MM.1S (cell line): Measurements from ENCODE around the gene DOCK10.

ENCODE experiments used
- DNase-seq: peaks from one replicate; pipeline ENCODE4 v3.0.0-alpha.2; 2015
- H2AFZ ChIP-seq: fragments of 300-600 bp; sonication (generic); 2 replicates; pipeline ENCODE4 v1.6.0; 2016; ENCODE audit warnings: antibody characterized with exemption, low read length
- H3F3A ChIP-seq: fragments of 300-600 bp; sonication (generic); 2 replicates; pipeline ENCODE4 v1.6.1; 2016; ENCODE audit warnings: mild to moderate bottlenecking, antibody characterized with exemption, low read length, moderate library complexity, mixed read lengths; ENCODE audit not compliant: insufficient read depth
- H3K27ac ChIP-seq: fragments of 300-600 bp; sonication (generic); 2 replicates; pipeline ENCODE4 v1.5.1; 2016; ENCODE audit warnings: mild to moderate bottlenecking, low read length
- H3K27me3 ChIP-seq: fragments of 300-600 bp; sonication (generic); replicated peaks from 2 replicates; pipeline ENCODE4 v1.6.0; 2016; ENCODE audit warnings: low read length; ENCODE audit not compliant: insufficient read depth
- H3K36me3 ChIP-seq: fragments of 300-600 bp; sonication (generic); replicated peaks from 2 replicates; pipeline ENCODE4 v1.6.1; 2016; ENCODE audit warnings: mild to moderate bottlenecking, low read length, mixed read lengths; ENCODE audit not compliant: insufficient read depth
- H3K4me1 ChIP-seq: fragments of 300-600 bp; sonication (generic); 2 replicates; pipeline ENCODE4 v1.6.1; 2016; ENCODE audit warnings: low read length, mixed read lengths
- H3K4me2 ChIP-seq: fragments of 300-600 bp; sonication (generic); 2 replicates; pipeline ENCODE4 v1.6.0; 2016; ENCODE audit warnings: low read depth, low read length
- H3K4me3 ChIP-seq: fragments of 300-600 bp; sonication (generic); 2 replicates; pipeline ENCODE4 v1.5.1; 2016; ENCODE audit warnings: low read length, mixed read lengths
- H3K79me2 ChIP-seq: fragments of 300-600 bp; sonication (generic); 2 replicates; pipeline ENCODE4 v1.6.1; 2016; ENCODE audit warnings: mixed run types, low read length, mixed read lengths
- H3K9ac ChIP-seq: fragments of 300-600 bp; sonication (generic); 2 replicates; pipeline ENCODE4 v1.6.1; 2016; ENCODE audit warnings: low read length, mixed read lengths
- H3K9me2 ChIP-seq: fragments of 300-600 bp; sonication (generic); replicated peaks from 2 replicates; pipeline ENCODE4 v1.6.1; 2016; ENCODE audit warnings: mild to moderate bottlenecking, low read length, mixed read lengths; ENCODE audit not compliant: insufficient read depth
- H3K9me3 ChIP-seq: fragments of 300-600 bp; sonication (generic); replicated peaks from 2 replicates; pipeline ENCODE4 v1.6.1; 2016; ENCODE audit warnings: mild to moderate bottlenecking, low read length, mixed read lengths; ENCODE audit not compliant: insufficient read depth
- H4K20me1 ChIP-seq: fragments of 300-600 bp; sonication (generic); 2 replicates; pipeline ENCODE4 v1.6.1; 2016; ENCODE audit warnings: mild to moderate bottlenecking, low read length, moderate library complexity, mixed read lengths; ENCODE audit not compliant: insufficient read depth
- EZH2 ChIP-seq: fragments of 300-600 bp; sonication (generic); optimal IDR thresholded peaks from 2 replicates; pipeline ENCODE3; 2017; ENCODE audit warnings: low read depth, mild to moderate bottlenecking, antibody characterized with exemption, low read length, mixed read lengths
- EZH2phosphoT487 ChIP-seq: fragments of 300-600 bp; sonication (generic); IDR thresholded peaks from 2 replicates; pipeline ENCODE4 v1.6.1; 2018; ENCODE audit warnings: antibody characterized with exemption, low read length
- TF ChIP-seq, protein P1 (sequence below): fragments of 300-600 bp; sonication (generic); IDR thresholded peaks from 2 replicates; pipeline ENCODE4 v1.5.1; 2016; ENCODE audit warnings: antibody characterized with exemption, low read length, mixed read lengths

The DOCK10 gene

DNA sequence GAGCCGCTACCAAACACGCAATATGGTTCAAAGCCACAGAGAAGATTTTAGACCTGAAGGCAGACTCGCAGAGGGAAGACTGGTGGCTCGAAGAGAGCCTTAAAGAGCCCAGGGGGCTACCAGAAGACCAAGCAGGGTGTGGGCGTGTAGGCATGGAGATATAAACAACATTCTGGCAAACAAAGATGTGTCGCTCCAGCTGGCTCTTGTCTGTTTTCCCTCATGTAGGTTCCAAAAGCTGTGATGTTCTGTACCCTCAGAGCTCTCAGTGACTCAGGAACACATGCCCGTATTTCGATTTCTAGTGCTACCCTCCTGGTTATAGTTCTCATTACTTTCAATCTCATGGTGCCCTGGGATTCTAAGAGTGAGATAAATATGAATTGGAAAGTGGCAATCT is 44.5 kb downstream of the DOCK10 start:
- DNase-seq = no peak
- no peak overlapping the region for H3K4me2 ChIP-seq
- peaks cover 45% of the 10 kb centered on the region for H3K79me2 ChIP-seq
- H3K9ac ChIP-seq = no peak overlapping the region
- H3K27ac ChIP-seq = no peak overlapping the region
- no peak overlapping the region for H2AFZ ChIP-seq
- no peak overlapping the region for H3K4me3 ChIP-seq
- H3K9me3 ChIP-seq = no peaks in the 10 kb centered on the region
- no peaks in the 10 kb centered on the region for H3K27me3 ChIP-seq
- H3F3A ChIP-seq = no peaks in the 10 kb centered on the region
- H4K20me1 ChIP-seq = no peaks in the 10 kb centered on the region; the same call in 1 of the 2 replicates
- H3K36me3 ChIP-seq = no peaks in the 10 kb centered on the region
- TF ChIP-seq EZH2 (no peak), EZH2phosphoT487 (no peak)
- TF ChIP-seq, protein P1, sequence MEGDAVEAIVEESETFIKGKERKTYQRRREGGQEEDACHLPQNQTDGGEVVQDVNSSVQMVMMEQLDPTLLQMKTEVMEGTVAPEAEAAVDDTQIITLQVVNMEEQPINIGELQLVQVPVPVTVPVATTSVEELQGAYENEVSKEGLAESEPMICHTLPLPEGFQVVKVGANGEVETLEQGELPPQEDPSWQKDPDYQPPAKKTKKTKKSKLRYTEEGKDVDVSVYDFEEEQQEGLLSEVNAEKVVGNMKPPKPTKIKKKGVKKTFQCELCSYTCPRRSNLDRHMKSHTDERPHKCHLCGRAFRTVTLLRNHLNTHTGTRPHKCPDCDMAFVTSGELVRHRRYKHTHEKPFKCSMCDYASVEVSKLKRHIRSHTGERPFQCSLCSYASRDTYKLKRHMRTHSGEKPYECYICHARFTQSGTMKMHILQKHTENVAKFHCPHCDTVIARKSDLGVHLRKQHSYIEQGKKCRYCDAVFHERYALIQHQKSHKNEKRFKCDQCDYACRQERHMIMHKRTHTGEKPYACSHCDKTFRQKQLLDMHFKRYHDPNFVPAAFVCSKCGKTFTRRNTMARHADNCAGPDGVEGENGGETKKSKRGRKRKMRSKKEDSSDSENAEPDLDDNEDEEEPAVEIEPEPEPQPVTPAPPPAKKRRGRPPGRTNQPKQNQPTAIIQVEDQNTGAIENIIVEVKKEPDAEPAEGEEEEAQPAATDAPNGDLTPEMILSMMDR = no peak
- H3K9me2 ChIP-seq = no peaks in the 10 kb centered on the region
- no peaks in the 10 kb centered on the region for H3K4me1 ChIP-seq

DNA sequence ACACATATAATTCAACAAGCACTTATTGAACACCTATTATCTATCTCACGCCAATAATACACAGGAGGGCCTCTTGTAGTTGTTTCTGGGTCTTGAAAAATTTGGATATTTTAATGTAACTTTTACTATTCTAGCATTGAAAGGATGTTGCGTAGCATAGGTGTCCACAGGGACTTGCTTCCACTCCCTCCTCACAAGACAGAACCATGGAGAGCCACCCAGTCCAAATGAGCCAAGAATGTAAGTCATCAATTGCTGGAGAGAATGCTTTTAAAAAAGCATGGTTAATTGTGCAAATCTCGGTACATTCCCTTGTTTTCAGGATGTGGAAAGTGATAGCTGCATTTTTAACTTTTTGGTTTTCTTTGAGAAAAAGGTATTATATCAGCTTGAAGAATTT is 46.8 kb downstream of the DOCK10 start:
- Histone ChIP-seq H3K9me2 (no peaks in the 10 kb centered on the region), H3K79me2 (peaks cover 31% of the 10 kb centered on the region), H3K36me3 (no peaks in the 10 kb centered on the region), H4K20me1 (no peaks in the 10 kb centered on the region), H3K27me3 (no peaks in the 10 kb centered on the region), H3K9me3 (no peaks in the 10 kb centered on the region), H3K4me1 (no peaks in the 10 kb centered on the region), H3K4me2 (no peak overlapping the region), H3K27ac (no peak overlapping the region), H2AFZ (no peak overlapping the region), H3K9ac (no peak overlapping the region), H3K4me3 (no peak overlapping the region), H3F3A (no peaks in the 10 kb centered on the region)
- no peak for TF ChIP-seq EZH2
- TF ChIP-seq EZH2phosphoT487 = no peak
- TF ChIP-seq, protein P1 = no peak
- DNase-seq = no peak

DNA sequence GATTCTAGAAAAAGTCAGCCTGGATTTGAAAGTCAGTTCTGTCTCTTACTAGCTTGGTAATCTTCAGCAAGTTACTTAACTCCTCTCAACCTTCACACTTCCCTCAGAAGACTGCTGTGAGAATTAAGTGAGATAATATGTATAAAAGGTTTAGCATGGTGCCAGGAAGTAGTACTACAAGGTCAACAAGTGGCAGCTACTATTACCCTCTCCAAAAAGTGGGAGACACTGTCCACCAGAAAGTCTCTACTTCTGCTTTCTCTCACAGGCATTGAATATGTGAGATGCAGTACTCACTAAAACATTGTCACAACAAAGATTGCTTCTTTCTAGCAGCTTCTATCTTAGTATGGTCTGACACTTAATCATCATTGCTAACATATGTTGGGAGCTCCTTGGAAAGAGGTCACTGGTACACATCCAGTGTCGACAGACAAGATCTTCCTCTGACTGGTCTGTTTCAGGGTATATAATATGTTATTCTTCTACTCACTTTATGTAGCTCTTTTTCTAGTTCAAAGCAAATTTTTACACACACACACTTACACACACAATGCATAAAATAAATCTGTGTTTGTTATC is 47.9 kb downstream of the DOCK10 start:
- Histone ChIP-seq H3K27me3 (no peaks in the 10 kb centered on the region), H3F3A (no peaks in the 10 kb centered on the region), H3K4me2 (no peak overlapping the region), H3K36me3 (no peaks in the 10 kb centered on the region), H4K20me1 (no peaks in the 10 kb centered on the region), H3K4me3 (no peak overlapping the region), H3K79me2 (peaks cover 31% of the 10 kb centered on the region), H3K4me1 (no peaks in the 10 kb centered on the region), H3K27ac (no peak overlapping the region), H3K9ac (no peak overlapping the region), H3K9me2 (no peaks in the 10 kb centered on the region), H3K9me3 (no peaks in the 10 kb centered on the region), H2AFZ (no peak overlapping the region)
- DNase-seq = no peak
- TF ChIP-seq, protein P1 = no peak
- TF ChIP-seq EZH2 (no peak), EZH2phosphoT487 (no peak)
